Measurements from ENCODE around the gene NXT2. TPM values are rescaled to one million over a fixed set of nuclear protein-coding genes. Genes with fewer than 3 reads are reported as not detected.

Gene NXT2
- total and polyA plus RNA-seq, 2 experiments from 2014 or later = 13.1 to 23.6 TPM

DNA sequence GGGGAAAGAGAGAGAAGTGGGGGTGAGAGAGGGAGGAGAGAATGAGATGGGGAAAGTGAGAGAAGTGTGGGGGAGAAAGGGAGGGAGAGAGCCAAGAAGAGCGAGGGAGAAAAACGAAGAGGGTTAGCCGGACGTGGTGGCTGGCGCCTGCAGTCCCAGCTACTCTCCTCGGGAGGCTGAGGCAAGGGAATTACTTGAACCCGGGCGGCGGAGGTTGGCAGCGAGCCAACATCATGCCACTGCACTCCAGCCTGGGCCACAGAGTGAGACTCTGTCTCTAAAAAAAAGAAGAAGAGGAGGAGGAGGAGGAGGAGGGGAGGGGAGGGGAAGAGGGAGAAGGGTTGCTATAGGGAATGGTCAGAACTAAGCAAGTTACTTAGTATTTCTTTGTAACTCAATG, 1.7 kb upstream of the NXT2 start (continued):
- TF ChIP-seq, protein P1, sequence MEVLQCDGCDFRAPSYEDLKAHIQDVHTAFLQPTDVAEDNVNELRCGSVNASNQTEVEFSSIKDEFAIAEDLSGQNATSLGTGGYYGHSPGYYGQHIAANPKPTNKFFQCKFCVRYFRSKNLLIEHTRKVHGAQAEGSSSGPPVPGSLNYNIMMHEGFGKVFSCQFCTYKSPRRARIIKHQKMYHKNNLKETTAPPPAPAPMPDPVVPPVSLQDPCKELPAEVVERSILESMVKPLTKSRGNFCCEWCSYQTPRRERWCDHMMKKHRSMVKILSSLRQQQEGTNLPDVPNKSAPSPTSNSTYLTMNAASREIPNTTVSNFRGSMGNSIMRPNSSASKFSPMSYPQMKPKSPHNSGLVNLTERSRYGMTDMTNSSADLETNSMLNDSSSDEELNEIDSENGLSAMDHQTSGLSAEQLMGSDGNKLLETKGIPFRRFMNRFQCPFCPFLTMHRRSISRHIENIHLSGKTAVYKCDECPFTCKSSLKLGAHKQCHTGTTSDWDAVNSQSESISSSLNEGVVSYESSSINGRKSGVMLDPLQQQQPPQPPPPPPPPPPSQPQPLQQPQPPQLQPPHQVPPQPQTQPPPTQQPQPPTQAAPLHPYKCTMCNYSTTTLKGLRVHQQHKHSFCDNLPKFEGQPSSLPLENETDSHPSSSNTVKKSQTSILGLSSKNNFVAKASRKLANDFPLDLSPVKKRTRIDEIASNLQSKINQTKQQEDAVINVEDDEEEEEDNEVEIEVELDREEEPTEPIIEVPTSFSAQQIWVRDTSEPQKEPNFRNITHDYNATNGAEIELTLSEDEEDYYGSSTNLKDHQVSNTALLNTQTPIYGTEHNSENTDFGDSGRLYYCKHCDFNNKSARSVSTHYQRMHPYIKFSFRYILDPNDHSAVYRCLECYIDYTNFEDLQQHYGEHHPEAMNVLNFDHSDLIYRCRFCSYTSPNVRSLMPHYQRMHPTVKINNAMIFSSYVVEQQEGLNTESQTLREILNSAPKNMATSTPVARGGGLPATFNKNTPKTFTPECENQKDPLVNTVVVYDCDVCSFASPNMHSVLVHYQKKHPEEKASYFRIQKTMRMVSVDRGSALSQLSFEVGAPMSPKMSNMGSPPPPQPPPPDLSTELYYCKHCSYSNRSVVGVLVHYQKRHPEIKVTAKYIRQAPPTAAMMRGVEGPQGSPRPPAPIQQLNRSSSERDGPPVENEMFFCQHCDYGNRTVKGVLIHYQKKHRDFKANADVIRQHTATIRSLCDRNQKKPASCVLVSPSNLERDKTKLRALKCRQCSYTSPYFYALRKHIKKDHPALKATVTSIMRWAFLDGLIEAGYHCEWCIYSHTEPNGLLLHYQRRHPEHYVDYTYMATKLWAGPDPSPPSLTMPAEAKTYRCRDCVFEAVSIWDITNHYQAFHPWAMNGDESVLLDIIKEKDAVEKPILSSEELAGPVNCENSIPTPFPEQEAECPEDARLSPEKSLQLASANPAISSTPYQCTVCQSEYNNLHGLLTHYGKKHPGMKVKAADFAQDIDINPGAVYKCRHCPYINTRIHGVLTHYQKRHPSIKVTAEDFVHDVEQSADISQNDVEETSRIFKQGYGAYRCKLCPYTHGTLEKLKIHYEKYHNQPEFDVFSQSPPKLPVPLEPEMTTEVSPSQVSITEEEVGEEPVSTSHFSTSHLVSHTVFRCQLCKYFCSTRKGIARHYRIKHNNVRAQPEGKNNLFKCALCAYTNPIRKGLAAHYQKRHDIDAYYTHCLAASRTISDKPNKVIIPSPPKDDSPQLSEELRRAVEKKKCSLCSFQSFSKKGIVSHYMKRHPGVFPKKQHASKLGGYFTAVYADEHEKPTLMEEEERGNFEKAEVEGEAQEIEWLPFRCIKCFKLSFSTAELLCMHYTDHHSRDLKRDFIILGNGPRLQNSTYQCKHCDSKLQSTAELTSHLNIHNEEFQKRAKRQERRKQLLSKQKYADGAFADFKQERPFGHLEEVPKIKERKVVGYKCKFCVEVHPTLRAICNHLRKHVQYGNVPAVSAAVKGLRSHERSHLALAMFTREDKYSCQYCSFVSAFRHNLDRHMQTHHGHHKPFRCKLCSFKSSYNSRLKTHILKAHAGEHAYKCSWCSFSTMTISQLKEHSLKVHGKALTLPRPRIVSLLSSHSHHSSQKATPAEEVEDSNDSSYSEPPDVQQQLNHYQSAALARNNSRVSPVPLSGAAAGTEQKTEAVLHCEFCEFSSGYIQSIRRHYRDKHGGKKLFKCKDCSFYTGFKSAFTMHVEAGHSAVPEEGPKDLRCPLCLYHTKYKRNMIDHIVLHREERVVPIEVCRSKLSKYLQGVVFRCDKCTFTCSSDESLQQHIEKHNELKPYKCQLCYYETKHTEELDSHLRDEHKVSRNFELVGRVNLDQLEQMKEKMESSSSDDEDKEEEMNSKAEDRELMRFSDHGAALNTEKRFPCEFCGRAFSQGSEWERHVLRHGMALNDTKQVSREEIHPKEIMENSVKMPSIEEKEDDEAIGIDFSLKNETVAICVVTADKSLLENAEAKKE (CRISPR knock-in tag; IDR thresholded peaks at IDR 0.05) = no peak
- TF ChIP-seq ZNF331 (CRISPR knock-in tag; IDR thresholded peaks at IDR 0.05; ENCODE audit: low read depth) = no peak
- no peak for TF ChIP-seq EZH2 (IDR thresholded peaks at IDR 0.05; ENCODE audit: low read depth, unreplicated experiment)
- TF ChIP-seq EZH2phosphoT487 (IDR thresholded peaks at IDR 0.05; ENCODE audit: unreplicated experiment) = no peak
- no peak for TF ChIP-seq POLR2AphosphoS5 (IDR thresholded peaks at IDR 0.05; ENCODE audit: low read depth)
- no peak for TF ChIP-seq CREB1 (CRISPR knock-in tag; IDR thresholded peaks at IDR 0.05; ENCODE audit: low read depth)
- no peak for TF ChIP-seq NANOG (IDR thresholded peaks at IDR 0.05; ENCODE audit: borderline replicate concordance)
- TF ChIP-seq, protein P2, sequence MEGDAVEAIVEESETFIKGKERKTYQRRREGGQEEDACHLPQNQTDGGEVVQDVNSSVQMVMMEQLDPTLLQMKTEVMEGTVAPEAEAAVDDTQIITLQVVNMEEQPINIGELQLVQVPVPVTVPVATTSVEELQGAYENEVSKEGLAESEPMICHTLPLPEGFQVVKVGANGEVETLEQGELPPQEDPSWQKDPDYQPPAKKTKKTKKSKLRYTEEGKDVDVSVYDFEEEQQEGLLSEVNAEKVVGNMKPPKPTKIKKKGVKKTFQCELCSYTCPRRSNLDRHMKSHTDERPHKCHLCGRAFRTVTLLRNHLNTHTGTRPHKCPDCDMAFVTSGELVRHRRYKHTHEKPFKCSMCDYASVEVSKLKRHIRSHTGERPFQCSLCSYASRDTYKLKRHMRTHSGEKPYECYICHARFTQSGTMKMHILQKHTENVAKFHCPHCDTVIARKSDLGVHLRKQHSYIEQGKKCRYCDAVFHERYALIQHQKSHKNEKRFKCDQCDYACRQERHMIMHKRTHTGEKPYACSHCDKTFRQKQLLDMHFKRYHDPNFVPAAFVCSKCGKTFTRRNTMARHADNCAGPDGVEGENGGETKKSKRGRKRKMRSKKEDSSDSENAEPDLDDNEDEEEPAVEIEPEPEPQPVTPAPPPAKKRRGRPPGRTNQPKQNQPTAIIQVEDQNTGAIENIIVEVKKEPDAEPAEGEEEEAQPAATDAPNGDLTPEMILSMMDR (conservative IDR thresholded peaks at IDR 0.05; ENCODE audit: low read depth in 2 of 2) = no peak

DNA sequence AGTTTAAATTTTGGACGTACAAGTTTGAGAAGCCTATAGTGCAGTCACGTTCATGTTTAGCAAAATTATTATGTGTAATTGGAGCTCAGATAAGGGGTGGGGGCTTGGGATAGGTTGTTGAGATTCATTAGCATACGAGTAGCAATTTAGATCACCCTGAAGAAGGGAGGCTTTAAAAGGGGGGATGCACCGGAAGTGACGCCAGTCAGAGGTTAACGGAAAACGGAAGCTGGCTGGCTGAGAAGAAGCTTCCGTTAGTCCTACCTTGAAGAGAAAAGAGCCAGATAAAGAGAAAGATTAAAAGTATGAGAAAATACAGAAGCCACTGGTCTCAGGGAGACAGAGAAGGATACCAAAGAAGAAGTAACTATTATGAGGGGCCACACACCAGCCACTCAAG, 1.1 kb upstream of the NXT2 start:
- Histone ChIP-seq H3K4me3 (no peak overlapping the region), H3K27ac (ENCODE audit: low read depth) (no peak overlapping the region), H3K4me2 (no peak overlapping the region), H2AFZ (no peak overlapping the region), H3K4me1 (ENCODE audit: insufficient read depth) (no peaks in the 10 kb centered on the region), H3K9me2 (ENCODE audit: insufficient read depth) (0 out of 2 replicates have a peak, but pooled peaks cover 6% of the 10 kb centered on the region), H4K20me1 (replicated peaks; ENCODE audit: insufficient read depth) (no peaks in the 10 kb centered on the region), H3F3A (replicated peaks; ENCODE audit: low read depth) (no peaks in the 10 kb centered on the region), H3K36me3 (ENCODE audit: insufficient read depth) (no peaks in the 10 kb centered on the region), H3K79me2 (replicated peaks; ENCODE audit: insufficient read depth) (no peaks in the 10 kb centered on the region), H3K27me3 (ENCODE audit: insufficient read depth) (no peaks in the 10 kb centered on the region)
- Mint-ChIP-seq H3K27ac (no peak overlapping the region), H3K4me1 (peaks cover 3% of the 10 kb centered on the region; the same call in 2 of the 3 replicates), H3K36me3 (ENCODE audit: low read depth) (no peaks in the 10 kb centered on the region), H3K4me3 (no peak overlapping the region), H3K9me3 (no peaks in the 10 kb centered on the region), H3K27me3 (ENCODE audit: insufficient read depth, low read depth, poor library complexity) (peaks cover 3% of the 10 kb centered on the region)
- ATAC-seq = no peak
- no peak for DNase-seq (ENCODE audit: low spot score)
- TF ChIP-seq, protein P1 (CRISPR knock-in tag; IDR thresholded peaks at IDR 0.05) = no peak
- TF ChIP-seq NANOG (IDR thresholded peaks at IDR 0.05; ENCODE audit: borderline replicate concordance) (no peak), POLR2AphosphoS5 (IDR thresholded peaks at IDR 0.05; ENCODE audit: low read depth) (no peak), EZH2 (IDR thresholded peaks at IDR 0.05; ENCODE audit: low read depth, unreplicated experiment) (no peak)
